Peyer's patch (tissue), 4 donors: ENCODE results near the gene KASH5. TPM values are rescaled to one million over a fixed set of nuclear protein-coding genes. Genes with fewer than 3 reads are reported as not detected.

Source experiments
- DNase-seq, 3 donors: peaks; one replicate each; pipeline ENCODE4 v3.0.0-alpha.2; 2017 to 2019
- H3K27ac ChIP-seq, 4 donors: fragments of 200-600 bp; sonication (generic); one replicate each; pipeline ENCODE4 v1.5.1; 2016 to 2019
- H3K27me3 ChIP-seq, 2 donors: fragments of 200-600 bp; sonication (generic); one replicate each; pipeline ENCODE4 v1.5.1; 2019
- H3K36me3 ChIP-seq, 3 donors: fragments of 200-600 bp; sonication (generic); one replicate each; pipeline ENCODE4 v1.5.1; 2016 to 2019
- H3K4me1 ChIP-seq, 4 donors: fragments of 200-600 bp; sonication (generic); one replicate each; pipeline ENCODE4 v1.5.1; 2016 to 2019
- H3K4me3 ChIP-seq, 4 donors: fragments of 200-600 bp; sonication (generic); 1 replicate in 3 of 4; 2 replicates in 1 of 4; pipeline ENCODE4 v1.5.1; 2016 to 2019; ENCODE audit warnings: mild to moderate bottlenecking in 1 of 4
- H3K9me3 ChIP-seq, 4 donors: fragments of 200-600 bp; sonication (generic); one replicate each; pipeline ENCODE4 v1.5.1; 2016 to 2019; ENCODE audit warnings: mild to moderate bottlenecking in 1 of 4
- POLR2A ChIP-seq, 2 donors: fragments of 450-650 bp; IDR thresholded peaks; one replicate each; pipeline ENCODE4 v1.5.1; 2017; ENCODE audit warnings: antibody characterized with exemption in 2 of 2, mild to moderate bottlenecking in 2 of 2, moderate library complexity in 2 of 2
- total RNA-seq, 4 donors: library from RNA; depleted of rRNA; stranded (reverse); fragments of >200 nt; gene quantifications; one replicate each; pipeline ENCODE4 v1.1.0, GENCODE V29; 2016
- TF ChIP-seq, protein P1 (sequence below), 6 experiments: fragments of 450-650 bp in 4 of 6; fragments of 200-600 bp in 2 of 6; sonication (generic) in 1 of 6; IDR thresholded peaks; one replicate each; pipeline ENCODE4 v1.5.1; 2017 to 2019; ENCODE audit warnings: antibody characterized with exemption in 6 of 6, mild to moderate bottlenecking in 3 of 6, moderate library complexity in 1 of 6

The KASH5 gene
- total RNA-seq, 4 donors from 2014 or later: not detected

GRCh38 chr19:49395581-49396407 lies 7.7 kb downstream of the KASH5 start:
- peaks cover 0 to 3% (median under 1%) of the 10 kb centered on the region in 4 donors for H3K4me1 ChIP-seq
- DNase-seq: no peak
- no peak overlapping the region for H3K27ac ChIP-seq
- H3K36me3 ChIP-seq: no peaks in the 10 kb centered on the region
- no peaks in the 10 kb centered on the region for H3K27me3 ChIP-seq
- TF ChIP-seq POLR2A (IDR thresholded peaks at IDR 0.05): no peak
- TF ChIP-seq, protein P1, sequence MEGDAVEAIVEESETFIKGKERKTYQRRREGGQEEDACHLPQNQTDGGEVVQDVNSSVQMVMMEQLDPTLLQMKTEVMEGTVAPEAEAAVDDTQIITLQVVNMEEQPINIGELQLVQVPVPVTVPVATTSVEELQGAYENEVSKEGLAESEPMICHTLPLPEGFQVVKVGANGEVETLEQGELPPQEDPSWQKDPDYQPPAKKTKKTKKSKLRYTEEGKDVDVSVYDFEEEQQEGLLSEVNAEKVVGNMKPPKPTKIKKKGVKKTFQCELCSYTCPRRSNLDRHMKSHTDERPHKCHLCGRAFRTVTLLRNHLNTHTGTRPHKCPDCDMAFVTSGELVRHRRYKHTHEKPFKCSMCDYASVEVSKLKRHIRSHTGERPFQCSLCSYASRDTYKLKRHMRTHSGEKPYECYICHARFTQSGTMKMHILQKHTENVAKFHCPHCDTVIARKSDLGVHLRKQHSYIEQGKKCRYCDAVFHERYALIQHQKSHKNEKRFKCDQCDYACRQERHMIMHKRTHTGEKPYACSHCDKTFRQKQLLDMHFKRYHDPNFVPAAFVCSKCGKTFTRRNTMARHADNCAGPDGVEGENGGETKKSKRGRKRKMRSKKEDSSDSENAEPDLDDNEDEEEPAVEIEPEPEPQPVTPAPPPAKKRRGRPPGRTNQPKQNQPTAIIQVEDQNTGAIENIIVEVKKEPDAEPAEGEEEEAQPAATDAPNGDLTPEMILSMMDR (IDR thresholded peaks at IDR 0.05): no peak
- H3K9me3 ChIP-seq: no peaks in the 10 kb centered on the region
- no peak overlapping the region for H3K4me3 ChIP-seq

- H3K9me3 ChIP-seq: no peaks in the 10 kb centered on the region
- H3K27ac ChIP-seq: no peak overlapping the region
- TF ChIP-seq POLR2A (IDR thresholded peaks at IDR 0.05): no peak
- TF ChIP-seq, protein P1 (IDR thresholded peaks at IDR 0.05): no peak
- no peaks in the 10 kb centered on the region for H3K27me3 ChIP-seq
- H3K4me1 ChIP-seq: no peaks in the 10 kb centered on the region
- DNase-seq: no peak
- H3K4me3 ChIP-seq: no peak overlapping the region
- H3K36me3 ChIP-seq: no peaks in the 10 kb centered on the region
These were observed 8.9 kb downstream of the KASH5 start for GRCh38 chr19:49396738-49397505.

- H3K9me3 ChIP-seq: no peaks in the 10 kb centered on the region
- H3K27me3 ChIP-seq: no peaks in the 10 kb centered on the region
- no peak overlapping the region for H3K27ac ChIP-seq
- H3K36me3 ChIP-seq: no peaks in the 10 kb centered on the region
- no peak overlapping the region for H3K4me3 ChIP-seq
- H3K4me1 ChIP-seq: no peaks in the 10 kb centered on the region
- no peak for DNase-seq
- TF ChIP-seq, protein P1 (IDR thresholded peaks at IDR 0.05): no peak
- TF ChIP-seq POLR2A (IDR thresholded peaks at IDR 0.05): no peak
These were observed 10.1 kb downstream of the KASH5 start for GRCh38 chr19:49398001-49398615.

- no peaks in the 10 kb centered on the region for H3K27me3 ChIP-seq
These were observed 10.9 kb downstream of the KASH5 start for GRCh38 chr19:49398931-49399330.

DNA sequence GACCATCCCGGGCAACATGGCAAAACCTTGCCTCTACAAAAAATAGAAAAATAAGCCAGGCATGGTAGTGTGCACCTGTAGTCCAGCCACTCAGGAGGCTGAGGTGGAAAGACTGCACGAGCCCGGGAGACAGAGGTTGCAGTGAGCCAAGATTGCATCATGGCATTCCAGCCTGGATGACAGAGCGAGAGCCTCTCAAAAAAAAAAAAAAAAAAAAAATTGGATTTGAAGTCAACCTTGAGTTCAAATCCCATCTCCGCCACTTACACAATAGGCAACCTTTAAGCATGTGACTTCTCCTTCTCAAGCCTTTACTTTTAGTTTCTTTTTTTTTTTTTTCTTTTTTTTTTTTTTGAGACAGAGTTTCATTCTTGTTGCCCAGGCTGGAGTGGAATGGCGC lies 12.0 kb downstream of the KASH5 start:
- DNase-seq: no peak
- no peak for TF ChIP-seq POLR2A (IDR thresholded peaks at IDR 0.05)
- TF ChIP-seq, protein P1 (IDR thresholded peaks at IDR 0.05): no peak
- no peak overlapping the region for H3K27ac ChIP-seq
- no peaks in the 10 kb centered on the region for H3K27me3 ChIP-seq
- no peaks in the 10 kb centered on the region for H3K9me3 ChIP-seq
- no peak overlapping the region for H3K4me3 ChIP-seq
- H3K4me1 ChIP-seq: no peaks in the 10 kb centered on the region
- H3K36me3 ChIP-seq: no peaks in the 10 kb centered on the region

More at GRCh38 chr19:49398931-49399330, 10.9 kb downstream of the KASH5 start:
- H3K4me1 ChIP-seq: no peaks in the 10 kb centered on the region
- H3K9me3 ChIP-seq: no peaks in the 10 kb centered on the region
- TF ChIP-seq, protein P1 (IDR thresholded peaks at IDR 0.05): no peak
- no peak for TF ChIP-seq POLR2A (IDR thresholded peaks at IDR 0.05)
- H3K36me3 ChIP-seq: no peaks in the 10 kb centered on the region
- no peak overlapping the region for H3K27ac ChIP-seq
- no peak for DNase-seq
- no peak overlapping the region for H3K4me3 ChIP-seq
